Measurements from ENCODE around the gene ARMC6.
"Not testable (repeated sequence)": the region's sequence is repeated elsewhere in the genome, so short reads cannot be mapped to it uniquely, and the experiment has no call there.

Gene ARMC6

DNA sequence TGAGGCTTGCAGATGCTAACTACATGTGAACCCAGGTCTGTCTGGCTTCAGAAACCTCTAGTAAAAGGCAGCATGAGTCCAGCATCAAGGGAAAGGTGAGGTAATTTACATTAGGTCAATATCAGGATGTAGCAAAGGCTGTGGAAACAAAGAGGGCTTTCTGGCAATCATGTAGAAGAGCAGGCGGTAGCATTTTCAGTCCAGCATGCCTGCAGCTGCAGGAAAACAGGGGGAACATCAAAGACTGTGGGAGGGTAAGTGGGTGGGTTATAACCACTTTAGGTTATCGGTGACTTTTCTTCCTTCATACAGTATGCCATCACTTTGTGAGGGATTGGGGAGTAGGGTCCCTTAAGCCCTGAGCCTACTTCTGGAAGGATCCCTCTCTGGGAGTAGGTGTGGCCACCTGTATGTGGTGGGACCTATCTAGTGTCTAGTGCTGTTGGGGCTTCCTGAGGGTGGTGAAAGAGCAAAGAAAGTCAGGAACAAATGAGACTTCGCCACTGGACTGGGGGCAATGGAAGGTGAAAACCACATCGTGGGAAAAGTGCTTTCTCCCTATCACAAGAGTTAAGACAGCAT lies 10.9 kb upstream of the ARMC6 start:
- in situ Hi-C loops (cut with MboI; ENCODE audit: low sequenced_read_pairs), result no loop called here

DNA sequence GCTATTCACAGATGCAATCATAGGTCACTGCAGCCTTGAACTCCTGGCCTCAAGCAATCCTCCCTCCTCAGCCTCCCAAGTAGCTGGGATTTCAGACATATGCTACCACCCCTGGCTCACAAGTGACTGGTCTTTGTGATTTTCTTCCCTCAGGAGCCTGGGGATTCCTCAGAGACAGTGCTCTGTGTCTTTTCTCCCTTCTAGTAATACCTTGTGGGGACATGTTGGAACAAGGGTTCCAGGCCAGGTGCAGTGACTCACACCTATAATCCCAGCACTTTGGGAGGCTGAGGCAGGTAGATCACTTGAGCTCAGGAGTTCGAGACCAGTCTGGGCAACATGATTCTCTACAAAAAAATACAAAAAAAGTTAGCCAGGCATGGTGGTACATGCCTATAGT lies 10.0 kb upstream of the ARMC6 start:
- in situ Hi-C loops (cut with MboI; ENCODE audit: low sequenced_read_pairs), result not testable (repeated sequence)

DNA sequence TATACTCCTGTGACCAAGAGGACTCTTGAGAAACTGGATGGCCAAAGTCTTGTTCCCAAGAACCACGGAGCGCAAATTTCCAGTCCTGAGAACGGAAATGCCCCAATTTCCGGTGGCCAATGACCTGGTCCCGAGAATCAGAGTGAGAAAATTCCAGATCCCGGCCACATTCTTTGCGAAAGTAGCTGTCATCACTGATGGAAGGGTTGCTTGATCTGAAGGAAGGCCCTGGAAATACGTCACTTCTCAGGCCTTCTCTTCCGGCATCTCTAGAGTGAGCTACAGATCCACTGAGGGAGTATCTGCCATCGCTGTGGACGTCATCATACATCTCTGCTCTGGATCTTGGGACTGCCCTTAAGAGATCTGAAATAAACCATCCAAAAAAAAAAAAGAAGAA lies 7.5 kb upstream of the ARMC6 start:
- in situ Hi-C loops (cut with MboI; ENCODE audit: low sequenced_read_pairs), result no loop called here

DNA sequence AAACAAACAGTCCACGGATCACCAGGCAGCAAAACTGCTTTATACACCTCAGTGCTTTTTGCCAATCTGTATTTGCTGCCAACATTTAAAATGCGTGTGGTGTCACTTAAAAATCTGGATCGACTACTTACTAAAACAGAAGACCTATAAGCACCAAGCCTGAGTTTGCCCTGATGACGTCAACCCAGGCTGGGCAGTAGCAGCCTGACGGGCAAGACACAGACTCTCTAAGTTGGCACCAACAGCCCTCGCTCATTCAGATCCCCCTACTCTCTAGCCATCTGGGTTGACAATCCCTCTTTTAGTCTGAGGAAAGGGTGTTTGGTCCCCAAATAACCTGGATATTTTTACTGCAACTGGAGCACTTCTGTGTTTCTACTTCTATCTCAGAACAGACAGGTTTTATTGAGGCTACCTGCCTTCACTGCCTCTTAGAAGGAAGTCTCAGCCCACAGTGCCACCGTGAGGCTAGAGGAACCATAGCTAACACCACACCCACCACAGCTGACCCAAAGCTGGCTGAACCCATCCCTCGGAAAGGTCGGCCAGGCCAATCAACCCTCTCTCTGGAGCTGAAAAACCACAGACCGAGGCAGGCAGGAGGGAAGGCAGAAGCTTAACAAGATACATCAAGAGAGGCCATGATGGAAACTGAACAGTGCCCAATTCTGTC lies 7.0 kb upstream of the ARMC6 start:
- in situ Hi-C loops (cut with MboI; ENCODE audit: low sequenced_read_pairs), result no loop called here

DNA sequence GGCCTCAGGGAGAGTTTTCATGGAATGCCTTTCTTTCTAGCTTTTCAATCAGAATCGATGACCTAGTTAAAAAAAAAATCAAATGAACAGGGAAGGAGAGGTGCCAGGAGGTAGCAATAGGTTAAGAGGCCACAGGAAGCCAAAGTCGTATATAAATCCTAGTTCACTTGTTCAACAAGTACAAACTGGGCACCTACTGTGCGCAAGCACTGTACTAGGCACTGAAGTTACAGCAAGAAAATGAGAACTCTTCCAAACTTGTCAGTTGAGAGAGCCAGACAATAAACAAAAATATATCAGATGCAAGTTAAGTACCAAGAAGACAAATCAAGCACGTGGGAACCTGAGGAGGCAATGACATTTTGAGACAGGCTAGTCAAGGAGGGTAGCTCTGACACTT lies 6.2 kb upstream of the ARMC6 start:
- in situ Hi-C loops (cut with MboI; ENCODE audit: low sequenced_read_pairs), result no loop called here

DNA sequence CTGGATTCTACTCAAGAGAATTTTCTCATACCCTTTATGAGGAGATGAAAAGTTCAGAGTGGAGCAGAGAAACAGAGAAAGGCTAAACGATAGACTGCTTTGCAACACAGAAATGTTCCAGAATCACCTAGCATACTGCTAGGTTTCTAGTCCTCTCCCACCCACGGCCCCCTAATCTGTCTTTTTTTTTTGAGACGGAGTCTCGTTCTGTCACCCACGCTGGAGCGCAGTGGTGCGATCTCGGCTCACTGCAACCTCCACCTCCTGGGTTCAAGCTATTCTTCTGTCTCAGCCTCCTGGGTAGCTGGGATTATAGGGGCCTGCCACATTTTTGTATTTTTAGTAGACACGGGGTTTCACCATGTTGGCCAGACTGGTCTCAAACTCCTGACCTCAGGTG lies 4.9 kb upstream of the ARMC6 start:
- in situ Hi-C loops (cut with MboI; ENCODE audit: low sequenced_read_pairs), result no loop called here

DNA sequence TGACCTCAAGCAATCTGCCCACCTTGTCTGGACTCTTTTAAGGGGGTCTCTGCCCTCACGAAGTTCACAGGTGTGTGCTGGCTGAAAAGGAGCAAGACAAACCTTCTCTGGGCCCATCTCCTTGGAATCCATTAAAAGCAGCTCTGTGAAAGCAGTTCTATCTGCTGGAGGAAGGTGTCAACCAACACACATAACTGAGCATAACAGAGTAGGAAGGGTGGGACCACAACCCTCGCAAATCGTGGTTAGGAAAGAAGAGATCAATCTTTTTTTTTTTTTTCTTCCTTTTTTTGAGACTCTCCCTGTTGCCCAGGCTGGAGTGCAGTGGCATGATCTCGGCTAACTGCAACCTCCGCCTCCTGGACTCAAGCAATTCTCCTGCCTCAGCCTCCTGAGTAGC lies 1.5 kb upstream of the ARMC6 start:
- in situ Hi-C loops (cut with MboI; ENCODE audit: low sequenced_read_pairs), result no loop called here

DNA sequence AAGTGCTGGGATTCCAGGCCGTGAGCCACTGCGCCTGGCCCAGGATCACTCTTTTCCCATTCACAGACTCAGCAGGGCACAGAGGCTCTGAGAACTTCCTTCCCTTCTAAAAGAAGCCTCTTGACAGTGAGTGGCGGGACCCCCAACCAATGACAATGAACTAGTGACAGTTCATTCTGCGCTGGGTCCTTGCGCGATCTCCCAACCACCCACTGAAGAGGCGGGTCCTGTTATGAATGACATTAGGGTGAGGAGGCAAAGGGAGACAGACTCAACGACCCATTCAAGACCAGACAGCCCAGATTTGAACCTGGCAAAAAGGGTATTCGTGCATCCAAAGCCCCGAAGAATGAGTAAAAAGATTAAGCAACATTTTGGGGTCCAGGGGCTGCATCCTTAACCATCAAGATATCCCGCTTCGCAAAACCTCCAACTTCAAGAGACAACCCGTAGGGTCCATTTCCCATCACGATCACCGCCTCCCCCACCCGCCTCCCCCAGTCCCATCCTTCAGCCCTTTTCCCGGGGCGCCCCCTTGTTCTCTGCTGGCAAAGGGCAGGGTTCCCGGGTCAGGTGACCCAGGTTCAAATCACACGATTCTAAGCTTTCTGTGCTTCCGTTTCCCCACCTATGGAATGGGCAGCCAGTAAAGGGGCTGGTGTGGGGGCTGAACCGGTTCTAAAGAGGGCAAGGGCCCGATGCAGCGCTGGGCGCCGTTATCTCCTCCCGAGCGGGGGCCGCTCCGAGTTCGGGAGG lies 805 bp upstream of the ARMC6 start:
- in situ Hi-C loops (cut with MboI; ENCODE audit: low sequenced_read_pairs), result no loop called here

DNA sequence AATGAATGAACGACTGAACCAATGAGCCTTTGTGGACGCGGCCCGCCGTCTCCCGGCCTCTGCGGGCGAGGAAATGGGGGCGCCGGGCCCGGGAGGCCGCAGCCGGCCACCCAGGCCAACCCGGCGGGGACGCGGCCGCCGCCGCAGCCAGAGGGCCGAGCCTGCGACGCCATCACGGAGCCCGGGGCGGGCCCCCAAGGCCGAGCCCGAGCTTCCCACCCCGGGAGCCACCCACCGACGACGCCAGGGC lies 302 bp upstream of the ARMC6 start:
- in situ Hi-C loops (cut with MboI; ENCODE audit: low sequenced_read_pairs), result no loop called here

DNA sequence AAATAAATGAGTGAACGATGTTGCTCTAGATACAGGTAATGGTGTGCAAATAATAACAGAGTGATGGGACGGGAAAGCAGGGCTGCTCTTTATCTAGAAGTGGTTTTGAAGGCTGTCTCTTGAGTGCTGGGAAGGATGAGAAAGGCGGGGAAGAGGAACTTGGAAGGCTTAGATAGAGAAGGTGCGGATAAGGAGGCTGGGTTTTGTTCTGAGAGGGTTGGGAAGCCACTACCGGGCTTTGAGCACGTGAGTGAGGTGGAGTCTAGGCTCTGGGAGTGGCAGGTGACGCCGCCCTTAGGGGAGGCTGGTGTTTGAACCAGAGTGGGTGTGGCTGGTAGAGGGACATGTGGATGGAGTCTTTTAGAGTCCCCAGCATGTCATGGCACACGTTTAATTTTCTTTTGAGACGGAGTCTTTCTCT lies 811 bp downstream of the ARMC6 start:
- in situ Hi-C loops (cut with MboI; ENCODE audit: low sequenced_read_pairs), result no loop called here

DNA sequence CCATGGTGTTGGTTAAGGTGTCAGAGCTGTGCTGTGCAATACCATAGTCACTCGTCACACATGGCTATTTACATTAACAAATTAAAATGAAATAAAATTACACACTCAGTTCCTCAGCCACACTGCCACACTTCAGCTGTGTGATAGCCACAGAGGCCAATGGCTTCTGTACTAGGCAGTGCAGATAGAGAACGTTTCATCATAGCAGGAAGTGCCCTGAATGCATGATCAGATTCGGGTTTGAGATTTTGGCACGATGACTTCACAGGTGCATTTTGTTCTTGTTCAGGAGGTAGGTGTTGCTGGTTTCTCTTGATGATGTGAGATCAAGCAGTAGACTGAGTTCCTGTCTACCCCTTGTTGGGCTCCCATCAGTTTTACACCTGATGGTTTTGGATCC lies 6.5 kb downstream of the ARMC6 start:
- in situ Hi-C loops (cut with MboI; ENCODE audit: low sequenced_read_pairs), result no loop called here

DNA sequence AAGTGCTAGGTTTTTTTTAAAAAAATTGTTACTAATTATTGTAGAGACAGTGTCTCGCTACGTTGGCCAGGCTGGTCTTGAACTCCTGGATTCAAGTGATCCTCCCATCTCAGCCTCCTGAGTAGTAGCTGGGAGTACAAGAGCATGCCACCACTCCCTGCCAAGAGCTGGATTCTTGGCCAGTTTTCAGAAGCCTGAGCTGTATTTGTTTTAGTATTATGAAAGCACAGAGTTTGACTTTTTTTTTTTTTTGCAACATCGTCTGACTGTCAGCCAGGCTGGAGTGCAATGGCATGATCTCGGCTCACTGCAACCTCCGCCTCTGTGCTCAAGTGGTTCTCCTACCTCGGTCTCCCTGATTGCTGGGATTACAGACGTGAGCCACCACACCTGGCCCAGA lies 7.0 kb downstream of the ARMC6 start:
- in situ Hi-C loops (cut with MboI; ENCODE audit: low sequenced_read_pairs), result no loop called here

DNA sequence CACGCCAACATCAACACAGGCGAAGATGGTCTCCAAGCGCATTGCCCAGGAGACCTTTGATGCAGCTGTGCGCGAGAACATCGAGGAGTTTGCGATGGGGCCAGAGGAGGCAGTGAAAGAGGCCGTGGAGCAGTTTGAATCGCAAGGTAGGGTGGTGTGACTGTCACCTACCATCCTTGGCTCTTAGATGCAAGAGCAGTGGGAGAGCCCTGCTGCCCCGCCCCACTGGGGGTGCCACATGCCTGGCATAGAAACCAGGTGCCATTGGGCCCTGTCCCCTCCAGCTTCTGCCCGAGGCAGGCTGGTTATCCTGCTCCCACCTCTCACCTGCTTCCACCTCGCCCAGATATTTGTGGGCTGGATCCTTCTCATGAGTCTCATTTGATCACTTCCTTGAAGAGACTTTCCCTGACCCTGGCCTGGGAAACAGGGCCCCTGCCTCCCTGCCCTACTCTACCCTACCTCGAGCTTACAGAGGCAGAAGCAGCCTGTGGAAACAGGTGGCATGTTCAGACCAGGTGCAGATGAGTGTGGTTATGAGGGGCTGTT lies 9.4 kb downstream of the ARMC6 start:
- in situ Hi-C loops (cut with MboI; ENCODE audit: low sequenced_read_pairs), result no loop called here

DNA sequence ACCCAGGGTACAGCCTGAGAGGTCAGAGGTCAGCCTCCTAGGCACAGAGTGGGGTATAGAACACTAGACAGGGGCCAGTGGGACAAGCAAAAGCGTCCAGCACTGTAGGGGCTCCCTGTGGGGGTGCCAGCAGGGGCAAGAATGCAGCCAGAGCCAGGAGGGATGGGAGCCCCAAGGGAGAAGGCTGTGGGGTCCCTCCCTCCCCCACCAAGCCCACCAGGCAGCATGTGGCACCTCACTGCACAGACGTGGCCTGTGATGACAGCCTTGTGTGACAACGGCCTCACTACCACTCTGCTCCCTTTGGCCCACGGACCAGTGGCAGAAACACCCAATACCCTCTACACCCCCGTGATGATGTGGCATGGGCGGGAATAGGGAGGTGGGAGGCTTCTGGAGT lies 10.1 kb downstream of the ARMC6 start:
- in situ Hi-C loops (cut with MboI; ENCODE audit: low sequenced_read_pairs), result no loop called here

DNA sequence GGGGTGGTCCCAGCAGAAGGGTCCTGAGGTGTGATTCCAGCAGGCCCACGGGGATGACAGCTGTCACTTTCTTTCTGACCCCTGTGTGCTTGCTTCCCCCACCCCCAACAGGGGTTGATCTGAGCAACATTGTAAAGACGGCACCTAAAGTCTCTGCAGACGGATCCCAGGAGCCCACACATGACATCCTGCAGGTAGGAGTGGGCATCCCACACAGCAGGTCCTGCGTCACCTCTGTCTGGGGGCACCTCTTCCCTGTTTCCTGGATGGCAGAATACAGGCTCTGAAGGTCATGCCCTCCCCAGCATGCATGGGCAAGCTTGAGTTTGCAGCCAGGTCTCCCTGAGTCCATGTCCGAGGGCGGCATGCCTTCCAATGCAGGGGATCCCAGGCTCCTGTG lies 10.5 kb downstream of the ARMC6 start:
- in situ Hi-C loops (cut with MboI; ENCODE audit: low sequenced_read_pairs), result no loop called here

DNA sequence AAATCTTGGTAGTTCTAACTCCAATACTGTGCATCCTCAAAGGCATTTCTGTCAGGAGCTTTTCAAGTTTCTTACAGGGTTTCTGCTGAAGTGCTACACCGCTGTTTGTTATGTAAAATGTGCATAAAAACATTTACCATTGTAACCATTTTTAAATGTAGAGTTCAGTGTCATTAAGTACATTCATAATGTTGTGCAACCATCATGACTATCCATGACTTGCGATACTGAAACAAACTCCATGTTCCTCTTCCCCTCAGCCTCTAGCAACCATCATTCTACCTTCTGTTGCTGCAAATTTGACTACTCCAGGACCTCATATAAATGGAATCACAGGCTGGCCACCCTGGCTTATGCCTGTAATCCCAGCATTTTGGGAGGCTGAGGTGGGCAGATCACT lies 16.0 kb downstream of the ARMC6 start:
- in situ Hi-C loops (cut with MboI; ENCODE audit: low sequenced_read_pairs), result no loop called here

DNA sequence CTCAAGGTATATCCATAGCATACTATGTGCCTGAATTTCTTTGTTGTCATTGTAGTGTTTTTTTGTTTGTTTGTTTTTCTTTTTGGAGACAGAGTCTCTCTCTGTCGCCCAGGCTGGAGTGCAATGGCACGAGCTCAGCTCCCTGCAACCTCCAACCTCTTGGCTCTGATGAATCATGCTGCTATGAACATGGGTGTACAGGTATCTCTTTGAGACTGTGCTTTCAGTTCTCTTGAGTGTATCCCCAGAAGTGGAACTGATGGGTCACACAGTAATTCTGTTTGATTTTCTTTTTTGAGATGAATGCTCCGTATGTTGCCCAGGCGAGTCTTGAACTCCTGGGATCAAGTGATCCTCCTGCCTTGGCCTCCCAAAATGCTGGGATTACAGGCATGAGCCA lies 16.7 kb downstream of the ARMC6 start:
- in situ Hi-C loops (cut with MboI; ENCODE audit: low sequenced_read_pairs), result loop anchor here (10.0 kb wide), 1 partner anchor 95 kb away; no protein-coding TSS in a partner anchor

DNA sequence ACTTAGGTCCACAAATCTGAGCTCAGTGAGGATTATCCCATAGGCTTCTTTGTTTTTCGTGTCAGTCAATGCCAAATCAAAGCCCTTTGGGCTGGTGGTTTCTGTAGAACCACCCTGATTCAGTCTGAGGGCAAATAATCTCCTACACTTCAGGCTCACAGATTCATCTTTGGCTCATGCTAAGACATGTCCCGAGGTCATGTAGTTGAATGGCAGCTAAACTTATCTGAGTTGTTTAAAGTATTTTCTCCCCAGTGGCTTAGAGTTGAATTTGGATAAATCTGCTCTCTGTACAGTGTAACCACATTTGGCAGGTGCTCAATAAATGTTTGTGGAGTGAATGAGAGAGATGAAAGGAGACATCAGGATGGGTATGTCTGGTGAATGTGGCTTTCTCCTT lies 17.3 kb downstream of the ARMC6 start:
- in situ Hi-C loops (cut with MboI; ENCODE audit: low sequenced_read_pairs), result loop anchor here (10.0 kb wide), 1 partner anchor 94 kb away; no protein-coding TSS in a partner anchor

DNA sequence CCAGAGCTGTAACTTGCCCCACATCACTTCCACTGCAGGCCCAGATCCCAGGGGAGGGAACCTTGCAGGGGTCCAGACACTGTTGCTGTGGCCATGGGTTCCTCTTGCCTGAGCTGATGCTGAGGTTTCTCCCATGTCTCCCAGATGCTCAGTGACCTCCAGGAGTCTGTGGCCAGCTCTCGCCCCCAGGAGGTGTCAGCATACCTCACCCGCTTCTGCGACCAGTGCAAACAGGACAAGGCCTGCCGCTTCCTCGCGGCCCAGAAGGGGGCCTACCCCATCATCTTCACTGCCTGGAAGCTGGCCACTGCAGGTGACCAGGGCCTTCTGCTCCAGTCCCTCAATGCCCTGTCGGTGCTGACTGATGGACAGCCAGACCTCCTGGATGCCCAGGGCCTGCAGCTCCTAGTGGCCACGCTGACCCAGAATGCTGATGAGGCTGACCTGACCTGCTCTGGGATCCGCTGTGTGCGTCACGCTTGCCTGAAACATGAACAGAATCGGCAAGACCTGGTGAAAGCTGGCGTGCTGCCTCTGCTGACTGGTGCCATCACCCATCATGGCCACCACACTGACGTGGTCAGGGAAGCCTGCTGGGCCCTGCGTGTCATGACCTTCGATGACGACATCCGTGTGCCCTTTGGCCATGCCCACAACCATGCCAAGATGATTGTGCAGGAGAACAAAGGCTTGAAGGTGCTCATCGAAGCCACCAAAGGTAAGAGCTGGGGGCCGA lies 18.2 kb downstream of the ARMC6 start:
- in situ Hi-C loops (cut with MboI; ENCODE audit: low sequenced_read_pairs), result loop anchor here (10.0 kb wide), 1 partner anchor 93 kb away; no protein-coding TSS in a partner anchor

DNA sequence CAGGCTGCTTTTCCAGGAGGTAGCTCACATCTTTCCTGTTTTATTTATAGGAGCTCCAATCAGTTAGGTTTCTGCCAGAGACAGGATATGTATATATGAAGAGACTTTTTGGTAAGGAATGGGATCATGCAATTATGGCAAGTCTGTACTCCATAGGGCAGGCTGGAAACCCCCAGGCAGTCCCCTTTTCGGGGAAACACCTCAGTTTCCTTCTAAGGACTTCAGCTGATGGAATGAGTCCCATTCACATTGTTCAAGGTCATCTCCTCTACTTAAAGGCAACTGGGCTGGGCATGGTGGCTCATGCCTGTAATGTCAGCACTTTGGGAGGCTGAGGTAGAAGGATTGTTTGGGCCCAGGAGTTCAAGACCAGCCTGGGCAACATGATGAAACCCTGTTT lies 19.5 kb downstream of the ARMC6 start:
- in situ Hi-C loops (cut with MboI; ENCODE audit: low sequenced_read_pairs), result loop anchor here (10.0 kb wide), 1 partner anchor 92 kb away; no protein-coding TSS in a partner anchor

All from HL-60/S4 treated with retinoic acid at 250 ng/mL for 4 days and 3 days (cell line).